ENCODE data around the gene ZNF431.
A peak's percentile ranks its signal among the peaks of the same experiment; 100 is the strongest.
"Not testable (repeated sequence)": the region's sequence is repeated elsewhere in the genome, so short reads cannot be mapped to it uniquely, and the experiment has no call there.

Gene ZNF431

DNA sequence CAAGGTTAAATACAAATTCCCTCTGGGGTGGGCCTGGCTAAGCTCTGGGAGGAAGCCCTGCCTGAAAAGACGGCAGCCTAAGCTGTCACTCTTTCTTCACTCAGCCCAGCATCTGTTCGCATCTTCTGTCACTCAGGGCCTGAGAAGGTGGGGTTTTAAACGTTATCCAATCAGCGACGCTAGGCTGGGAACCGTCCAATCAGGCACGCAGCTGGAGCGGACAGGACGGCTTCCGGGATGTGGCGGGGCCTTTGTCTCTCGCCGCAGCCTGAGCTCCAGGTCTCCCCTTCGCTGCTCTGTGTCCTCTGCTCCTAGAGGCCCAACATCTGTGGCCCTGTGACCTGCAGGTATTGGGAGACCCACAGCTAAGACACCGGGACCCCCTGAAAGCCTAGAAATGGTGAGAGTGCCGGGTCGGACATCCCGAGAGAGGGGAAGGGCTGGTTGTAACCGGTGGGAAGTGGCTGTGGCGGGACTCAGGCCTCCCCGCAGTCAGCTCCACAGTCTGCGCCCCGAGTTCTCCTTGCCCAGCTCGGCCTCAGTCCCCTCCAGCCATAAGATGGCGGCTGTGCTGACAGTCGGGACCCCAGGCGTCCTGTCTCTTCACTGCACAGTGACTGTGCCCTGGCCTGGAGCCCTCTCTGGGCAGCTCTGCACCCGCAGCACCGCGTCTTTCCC lies at the start of gene ZNF431:
Gene ZNF431 (plus strand): TSS at position 254 of the 678 bp plus-strand sequence. CDS start 144 bp downstream, at position 398.
- DNase-seq, result peak; percentile 94

DNA sequence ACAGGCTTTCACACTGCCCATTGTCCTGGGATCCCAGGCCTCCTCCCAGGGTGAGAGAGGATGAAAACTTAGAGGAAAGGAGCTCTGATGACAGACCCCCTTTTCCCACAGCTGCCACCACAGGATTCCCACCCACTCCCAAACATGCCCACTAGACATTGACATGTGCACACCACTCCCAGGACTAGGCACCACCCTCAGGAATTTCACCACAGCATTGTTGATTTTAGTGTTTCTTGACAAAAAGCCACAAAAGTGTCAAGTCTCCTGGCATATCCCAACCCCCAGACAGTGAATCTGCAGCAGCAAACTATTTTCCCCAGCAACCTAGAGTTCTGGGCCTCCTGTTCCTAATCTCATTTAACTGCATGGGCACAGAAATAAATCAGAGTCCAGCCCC lies 49.7 kb upstream of the ZNF431 start:
- no peak for DNase-seq

DNA sequence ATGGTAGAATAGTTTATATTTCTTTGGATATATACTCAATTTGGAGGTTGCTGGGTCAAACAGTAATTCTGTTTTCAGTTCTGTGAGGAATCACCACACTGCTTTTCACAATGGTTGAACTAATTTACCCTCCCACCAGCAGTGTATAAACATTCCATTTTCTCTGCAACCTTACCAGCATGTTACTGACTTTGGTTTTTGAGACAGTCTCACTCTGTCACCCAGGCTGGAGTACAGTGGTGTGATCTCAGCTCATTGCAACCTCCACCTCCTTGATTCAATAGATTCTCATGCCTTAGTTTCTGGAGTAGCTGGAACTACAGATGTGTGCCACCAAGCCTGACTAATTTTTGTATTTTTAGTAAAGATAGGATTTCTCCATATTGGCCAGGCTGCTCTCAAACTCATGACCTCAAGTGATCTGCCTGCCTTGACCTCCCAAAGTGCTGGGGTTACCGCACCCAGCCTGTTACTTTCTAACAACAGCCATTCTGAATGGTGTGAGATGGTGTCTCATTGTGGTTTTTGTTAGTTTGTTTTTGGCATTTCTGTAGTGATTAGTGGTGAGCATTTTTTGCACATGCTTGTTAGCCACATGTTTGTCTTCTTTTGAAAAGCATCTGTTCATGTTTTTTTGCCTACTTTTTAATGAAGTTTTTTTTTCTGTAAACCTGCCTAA lies 47.4 kb upstream of the ZNF431 start:
- DNase-seq, result no peak

DNA sequence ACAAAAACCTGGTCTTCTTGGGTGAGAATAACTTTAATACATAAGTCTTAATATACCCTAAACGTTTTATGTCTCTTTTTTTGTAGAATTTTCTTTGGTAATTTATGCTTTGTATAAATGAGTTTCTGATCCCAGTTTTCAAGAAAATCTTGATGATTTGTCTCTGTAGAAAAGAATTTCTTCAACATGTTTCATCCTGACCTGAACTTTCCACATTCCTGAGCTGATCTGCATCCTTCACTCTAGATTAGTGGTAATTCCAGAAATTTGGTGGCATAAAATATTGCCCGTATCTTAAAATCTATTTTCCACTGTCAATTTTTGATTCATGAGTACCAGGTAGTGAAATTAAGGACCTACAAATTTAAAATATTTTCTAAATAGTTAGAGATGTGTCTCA lies 43.5 kb upstream of the ZNF431 start:
- no peak for DNase-seq

DNA sequence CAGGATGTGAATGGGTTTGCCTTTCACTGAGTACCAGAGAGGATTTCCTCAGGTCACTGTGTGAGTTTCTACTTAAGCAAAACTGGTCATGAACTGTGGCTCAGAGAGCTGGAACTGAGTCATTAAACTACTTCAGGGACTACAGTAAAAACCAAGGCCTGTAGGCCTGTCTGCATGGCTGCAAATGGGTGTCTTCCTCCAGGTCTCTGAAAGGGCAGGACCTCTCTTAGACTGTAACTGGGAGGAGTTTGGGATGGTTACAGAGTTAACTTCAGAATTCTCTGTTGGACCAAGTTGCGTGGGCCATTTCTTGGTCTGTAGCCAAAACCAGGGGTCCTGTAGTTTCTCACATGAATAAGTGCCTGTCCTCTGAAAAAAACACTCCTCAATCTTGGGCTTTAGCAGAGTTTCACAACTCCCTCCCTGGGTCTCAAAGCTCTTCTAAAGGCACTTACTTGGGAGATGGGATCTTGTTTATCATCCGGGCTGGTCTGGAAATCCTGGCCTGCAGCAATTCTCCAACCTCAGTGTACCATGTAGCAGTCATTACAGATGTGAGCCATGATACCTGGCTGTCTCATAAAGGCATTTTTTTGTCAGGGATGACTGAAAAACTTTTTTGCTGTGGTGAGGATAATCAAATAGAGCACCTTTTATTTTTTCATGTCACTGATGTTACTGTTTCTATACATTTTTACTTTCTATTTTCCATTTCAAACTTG lies 40.2 kb upstream of the ZNF431 start:
- no peak for DNase-seq

DNA sequence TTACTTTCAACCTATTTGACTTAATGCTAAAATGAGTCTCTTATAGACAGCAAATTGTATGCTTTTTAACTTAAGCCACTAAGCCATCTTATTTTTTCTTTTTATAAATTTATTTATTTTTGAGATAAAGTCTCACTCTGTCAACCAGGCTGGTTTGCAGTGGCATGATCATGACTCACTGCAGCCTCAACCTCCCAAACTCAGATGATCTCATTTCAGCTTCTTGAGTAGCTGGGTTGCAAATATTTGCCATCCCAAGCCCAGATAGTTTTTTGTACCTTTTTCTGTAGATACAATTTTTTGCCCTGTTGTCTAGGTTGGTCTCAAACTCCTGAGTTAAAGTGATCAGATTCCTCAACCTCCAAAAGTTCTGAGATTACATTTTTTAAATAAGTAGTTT lies 32.7 kb upstream of the ZNF431 start:
- no peak for DNase-seq

DNA sequence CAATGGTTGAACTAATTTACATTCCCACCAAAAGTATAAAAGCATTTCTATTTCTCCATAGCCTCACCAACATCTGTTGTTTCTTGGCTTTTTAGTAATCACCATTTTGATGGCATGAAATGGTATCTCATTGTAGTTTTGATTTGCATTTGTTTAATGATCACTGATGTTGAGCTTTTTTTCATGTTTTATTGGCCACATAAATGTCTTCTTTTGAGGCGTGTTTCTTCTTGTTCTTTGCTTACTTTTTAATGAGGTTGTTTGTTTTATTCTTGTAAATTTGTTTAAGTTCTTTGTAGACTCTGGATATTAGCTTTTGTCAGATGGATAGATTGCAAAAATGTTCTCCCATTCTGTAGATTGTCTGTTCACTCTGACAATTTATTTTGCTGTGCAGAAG lies 31.7 kb upstream of the ZNF431 start:
- no peak for DNase-seq

DNA sequence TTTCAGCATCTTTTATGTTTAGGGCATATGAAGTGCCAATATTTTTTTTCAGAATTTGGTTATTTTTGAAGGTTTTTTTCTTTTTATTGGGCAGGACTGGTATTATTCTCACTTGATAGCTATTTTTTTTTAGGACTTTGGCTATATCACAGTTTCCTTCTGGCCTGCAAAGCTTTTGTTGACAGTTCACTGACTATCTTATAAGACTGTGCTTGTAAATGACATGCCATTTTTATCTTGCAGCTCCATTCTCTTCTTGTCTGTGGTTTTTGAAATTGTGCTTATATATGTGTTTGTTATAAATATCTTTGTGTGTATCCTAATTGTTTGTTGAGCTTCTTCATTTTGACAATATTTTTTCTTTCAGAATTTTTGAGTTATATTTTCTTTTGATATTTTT lies 26.4 kb upstream of the ZNF431 start:
- DNase-seq, result no peak

DNA sequence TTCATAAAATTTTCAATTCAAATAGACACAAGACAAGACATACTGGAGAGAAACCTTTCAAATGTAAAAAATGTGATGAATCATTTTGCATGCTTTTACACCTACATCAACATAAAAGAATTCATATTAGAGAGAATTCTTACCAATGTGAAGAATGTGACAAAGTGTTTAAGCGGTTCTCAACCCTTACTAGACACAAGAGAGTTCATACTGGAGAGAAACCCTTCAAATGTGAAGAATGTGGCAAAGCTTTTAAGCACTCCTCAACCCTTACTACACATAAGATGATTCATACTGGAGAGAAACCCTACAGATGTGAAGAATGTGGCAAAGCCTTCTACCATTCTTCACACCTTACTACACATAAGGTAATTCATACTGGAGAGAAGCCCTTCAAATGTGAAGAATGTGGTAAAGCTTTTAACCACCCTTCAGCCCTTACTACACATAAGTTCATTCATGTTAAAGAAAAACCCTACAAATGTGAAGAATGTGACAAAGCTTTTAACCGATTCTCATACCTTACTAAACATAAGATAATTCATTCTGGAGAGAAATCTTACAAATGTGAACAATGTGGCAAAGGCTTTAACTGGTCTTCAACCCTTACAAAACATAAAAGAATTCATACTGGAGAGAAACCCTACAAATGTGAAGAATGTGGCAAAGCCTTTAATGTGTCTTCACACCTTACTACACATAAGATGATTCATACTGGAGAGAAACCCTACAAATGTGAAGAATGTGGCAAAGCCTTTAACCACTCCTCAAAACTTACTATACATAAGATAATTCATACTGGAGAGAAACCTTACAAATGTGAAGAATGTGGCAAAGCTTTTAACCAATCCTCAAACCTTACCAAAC lies 24.6 kb upstream of the ZNF431 start:
- DNase-seq, result no peak

DNA sequence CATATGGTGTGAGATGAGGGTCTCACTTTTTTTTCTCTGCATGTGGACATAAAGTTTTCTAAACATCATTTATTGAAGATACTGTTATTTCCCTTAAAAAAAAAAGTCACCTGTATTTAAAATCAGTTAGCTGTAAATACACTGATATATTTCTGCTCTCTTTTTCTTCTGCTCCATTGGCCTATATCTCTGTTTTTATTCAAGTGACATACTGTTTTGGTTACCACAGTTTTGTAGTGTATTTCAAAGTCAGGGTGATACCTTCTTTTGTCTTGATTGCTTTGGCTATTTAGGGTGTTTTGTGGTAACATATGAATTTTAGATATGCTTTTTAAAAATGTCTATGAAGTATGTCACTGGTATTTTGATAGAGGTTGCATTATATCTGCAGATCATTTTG lies 15.8 kb upstream of the ZNF431 start:
- DNase-seq, result no peak

DNA sequence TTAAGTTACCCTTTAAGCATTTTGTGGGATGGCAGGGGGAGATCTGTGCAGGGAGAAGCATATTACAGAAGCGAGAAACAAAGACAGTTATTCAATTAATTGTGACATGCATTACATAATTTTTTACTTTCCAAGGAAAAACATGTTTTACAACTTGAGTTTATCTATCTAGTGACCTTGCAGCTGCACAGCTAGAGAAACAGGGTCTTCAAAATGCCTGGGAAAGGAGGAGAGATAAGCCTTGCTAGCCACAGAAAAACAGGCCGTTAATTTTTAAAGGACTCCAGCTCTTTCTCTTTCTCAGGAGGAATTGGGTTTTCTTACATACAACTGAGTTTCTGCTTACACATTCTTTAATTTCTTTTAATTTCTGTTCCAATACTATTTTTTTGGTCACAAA lies 14.8 kb upstream of the ZNF431 start:
- DNase-seq, result no peak

DNA sequence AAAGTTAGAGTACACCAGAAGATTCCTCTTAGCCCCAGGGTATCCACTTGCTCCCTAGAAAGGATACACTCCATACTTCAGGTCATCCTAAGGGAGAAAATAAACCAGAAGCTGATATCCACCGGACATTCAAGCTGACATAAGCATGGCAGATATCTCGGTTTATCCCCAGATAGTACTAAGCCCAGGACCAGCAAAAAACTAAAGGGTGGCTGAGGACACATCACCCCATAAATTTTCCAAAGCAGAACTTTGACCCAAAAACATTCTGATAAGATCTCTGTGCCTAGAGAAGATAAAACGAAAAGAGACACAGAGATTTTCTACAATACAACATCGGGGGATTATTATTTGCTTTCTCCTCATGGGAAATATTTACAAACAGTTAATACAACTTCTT lies 13.9 kb upstream of the ZNF431 start:
- DNase-seq, result no peak

DNA sequence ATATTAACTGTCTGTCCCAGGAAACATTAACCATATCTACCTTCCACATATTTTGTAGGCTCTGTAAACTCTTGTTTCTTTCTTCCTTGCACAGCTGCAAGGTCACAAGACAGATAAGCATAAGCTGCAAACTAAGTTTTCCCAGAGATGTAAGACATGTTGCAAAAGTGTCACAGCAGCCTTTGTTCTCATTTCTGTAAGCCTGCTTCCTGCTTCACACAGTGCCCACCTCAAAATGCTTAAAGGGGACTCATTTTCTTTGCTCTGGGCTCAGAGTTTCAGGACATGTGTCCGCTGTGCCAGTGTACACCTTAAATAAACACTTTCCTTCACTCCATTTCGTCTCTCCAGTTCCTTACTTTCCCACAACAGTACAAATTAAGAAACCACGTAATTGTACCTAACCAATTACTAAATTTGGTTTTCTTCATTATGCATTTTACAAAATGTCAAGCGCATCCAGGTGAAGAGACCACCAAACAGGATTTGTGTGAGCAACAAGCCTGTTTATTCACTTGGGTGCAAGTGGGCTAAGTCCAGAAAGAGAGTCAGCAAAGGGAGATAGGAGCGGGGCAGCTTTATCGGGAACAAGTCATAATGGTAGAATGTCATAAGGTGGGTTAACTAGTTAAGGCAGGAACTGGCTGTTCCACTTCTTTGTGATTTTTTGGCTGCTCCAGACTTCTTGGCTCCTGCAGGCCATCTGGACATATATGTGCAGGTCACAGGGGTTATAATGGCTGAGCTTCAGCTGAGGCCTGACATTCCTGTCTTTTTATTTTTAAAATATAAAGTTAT lies 12.7 kb upstream of the ZNF431 start:
- no peak for DNase-seq

DNA sequence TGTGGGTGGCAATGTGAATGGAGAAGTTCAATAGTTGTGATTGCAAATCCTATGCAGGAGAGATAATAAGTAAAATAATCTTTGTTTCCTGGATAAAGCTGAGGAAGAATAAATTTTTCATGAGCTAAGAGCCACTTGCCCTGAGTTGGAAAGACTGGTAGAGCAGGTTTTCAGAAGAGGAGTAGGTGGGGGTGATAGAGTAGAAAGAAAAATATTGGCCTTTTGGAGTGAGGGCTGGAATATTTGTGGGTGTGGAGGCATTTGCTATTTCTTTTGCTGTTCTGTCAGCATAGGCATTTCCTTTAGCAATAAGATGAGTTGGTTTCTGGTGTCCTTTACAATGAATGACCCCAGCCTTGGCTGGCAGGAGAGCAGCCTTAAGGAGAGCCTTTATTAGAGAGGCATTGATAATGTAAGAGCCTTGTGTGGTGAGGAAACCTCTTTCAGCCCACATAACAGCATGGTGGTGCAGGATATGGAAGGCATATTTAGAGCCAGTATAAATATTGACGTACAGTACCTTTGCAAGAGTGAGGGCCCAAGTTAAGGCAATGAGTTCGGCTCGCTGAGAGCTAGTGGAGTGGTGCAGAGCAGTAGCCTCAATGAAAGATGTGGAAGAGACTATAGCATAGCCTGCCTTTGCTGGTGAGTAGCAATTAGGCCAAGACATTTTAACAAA lies 11.6 kb upstream of the ZNF431 start:
- no peak for DNase-seq

DNA sequence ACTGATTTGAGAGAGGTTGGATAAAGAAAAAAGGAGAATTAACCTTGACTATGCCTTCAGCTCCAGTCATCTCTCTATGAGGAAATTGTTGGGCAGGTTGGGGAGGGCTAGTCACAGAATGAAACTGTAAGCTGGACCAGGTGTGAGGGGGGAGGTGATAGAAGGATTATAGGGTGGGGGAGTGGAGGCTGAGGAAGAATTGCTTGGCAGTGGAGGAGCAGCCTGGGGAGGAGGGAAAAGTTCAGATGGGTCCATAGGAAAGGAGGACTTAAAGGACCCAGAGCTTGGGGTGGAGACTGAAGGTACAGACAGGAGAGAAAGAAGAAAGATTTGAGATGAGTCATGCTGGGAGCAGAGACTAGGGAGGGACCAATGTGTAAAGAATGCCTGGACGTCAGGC lies 8.2 kb upstream of the ZNF431 start:
- DNase-seq, result no peak

DNA sequence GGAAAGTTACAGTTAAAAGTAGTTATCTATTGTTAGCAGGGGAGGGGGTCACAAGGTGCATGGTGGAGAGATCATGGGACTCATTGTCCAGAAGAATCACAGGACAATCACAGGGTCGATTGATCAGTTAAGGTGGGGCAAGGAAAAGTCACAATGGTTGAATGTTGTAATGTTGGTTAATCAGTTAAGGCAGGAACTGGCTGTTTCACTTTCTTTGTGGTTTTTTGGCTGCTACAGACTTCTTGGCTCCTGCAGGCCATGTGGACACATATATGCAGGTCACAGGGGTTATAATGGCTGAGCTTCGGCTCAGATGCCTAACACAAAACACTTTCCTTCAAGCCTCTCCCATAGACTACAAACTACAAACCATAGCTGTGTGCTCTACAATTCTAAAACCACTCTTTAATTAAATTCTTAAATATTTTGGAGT lies 6.9 kb upstream of the ZNF431 start:
- no peak for DNase-seq

DNA sequence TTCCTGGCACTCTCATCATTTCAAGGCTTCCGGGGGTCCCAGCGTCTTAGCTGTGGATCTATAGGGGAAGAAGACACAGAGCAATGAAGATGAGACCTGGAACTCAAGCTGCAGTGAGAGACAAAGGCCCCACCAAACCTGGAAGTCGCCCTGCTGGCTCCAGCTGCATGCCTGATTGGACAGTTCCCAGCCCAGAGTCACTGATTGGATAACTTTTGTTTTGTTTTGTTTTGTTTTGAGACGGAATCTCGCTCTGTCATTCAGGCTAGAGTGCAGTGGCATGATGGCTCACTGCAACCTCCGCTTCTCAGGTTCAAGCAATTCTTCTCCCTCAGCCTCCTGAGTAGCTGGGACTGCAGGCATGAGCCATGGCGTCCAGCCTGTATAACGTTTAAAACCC lies 6.4 kb upstream of the ZNF431 start:
- DNase-seq, result no peak

DNA sequence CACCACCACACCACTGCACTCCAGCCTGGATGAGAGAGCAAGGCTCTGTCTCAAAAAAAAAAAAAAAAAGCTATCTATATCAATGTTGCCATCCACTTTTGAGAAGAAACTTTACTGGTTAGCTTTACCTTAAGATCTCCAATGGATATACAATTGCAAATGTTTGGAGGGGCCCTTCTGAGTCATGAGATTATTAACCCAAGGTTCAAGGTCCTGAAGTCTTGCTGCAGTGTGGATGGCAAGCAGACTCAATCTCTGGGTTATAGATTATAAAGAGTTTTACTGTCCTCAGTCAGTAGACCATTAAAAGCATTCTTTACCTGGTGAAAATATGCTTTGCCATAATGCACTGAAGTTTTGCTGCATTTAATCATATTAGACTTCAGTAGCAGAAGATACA lies 3.7 kb upstream of the ZNF431 start:
- DNase-seq, result no peak

DNA sequence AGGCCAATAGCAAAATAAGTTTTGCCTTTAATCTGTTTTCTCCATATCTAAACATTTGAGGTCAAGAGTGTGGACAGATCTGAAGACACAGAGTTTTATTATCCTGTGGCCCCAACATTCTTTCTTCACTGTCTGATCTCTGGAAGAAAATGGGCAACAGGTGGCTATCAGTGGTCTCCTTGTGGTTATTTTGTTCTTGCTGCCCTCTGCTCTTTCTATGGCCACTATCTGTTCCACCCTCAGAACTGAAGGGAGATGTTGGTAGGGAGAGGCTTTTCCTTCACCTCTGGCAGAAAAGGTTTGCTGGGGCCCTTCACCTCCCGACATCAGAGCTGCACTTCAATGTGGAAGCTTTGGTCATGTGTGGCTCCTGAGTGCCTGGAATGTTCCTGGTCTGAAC lies 834 bp upstream of the ZNF431 start:
- not testable (repeated sequence) for DNase-seq

DNA sequence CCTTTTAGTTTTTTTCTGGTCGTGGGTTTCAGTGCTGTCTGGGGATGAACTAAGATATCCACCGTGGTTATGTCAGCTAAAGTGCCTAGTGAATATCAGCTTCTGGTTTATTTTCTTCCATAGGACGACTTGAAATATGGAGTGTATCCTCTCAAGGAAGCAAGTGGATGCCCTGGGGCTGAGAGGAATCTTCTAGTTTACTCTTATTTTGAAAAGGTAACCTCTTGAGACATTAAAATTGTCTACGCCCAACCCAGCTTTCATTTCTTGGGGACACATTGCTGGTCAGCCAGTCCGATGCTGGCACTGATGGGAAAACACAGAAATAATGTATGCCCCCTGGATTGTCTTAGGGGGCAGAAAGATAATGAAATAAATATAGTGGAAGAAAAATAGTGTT lies 1.6 kb downstream of the ZNF431 start:
- DNase-seq, result no peak

DNA sequence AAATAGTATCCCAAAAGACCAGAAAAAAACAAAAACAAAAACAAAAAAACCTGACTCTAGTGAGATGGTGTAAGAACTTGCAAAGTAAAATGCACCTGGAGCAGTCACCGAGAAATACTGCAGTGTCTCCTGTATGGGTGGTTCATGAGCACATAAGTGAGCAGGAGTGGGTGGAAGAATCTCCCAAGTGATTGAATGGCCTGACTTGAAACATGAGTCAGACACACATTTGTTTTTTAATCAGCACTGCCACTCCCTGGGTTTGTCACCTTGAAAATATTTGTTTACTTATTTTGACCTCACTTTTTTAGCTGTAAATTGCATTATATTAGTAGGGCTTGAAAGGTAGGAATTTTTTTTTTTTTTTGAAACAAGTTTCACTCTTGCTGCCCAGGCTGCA lies 2.0 kb downstream of the ZNF431 start:
- no peak for DNase-seq

DNA sequence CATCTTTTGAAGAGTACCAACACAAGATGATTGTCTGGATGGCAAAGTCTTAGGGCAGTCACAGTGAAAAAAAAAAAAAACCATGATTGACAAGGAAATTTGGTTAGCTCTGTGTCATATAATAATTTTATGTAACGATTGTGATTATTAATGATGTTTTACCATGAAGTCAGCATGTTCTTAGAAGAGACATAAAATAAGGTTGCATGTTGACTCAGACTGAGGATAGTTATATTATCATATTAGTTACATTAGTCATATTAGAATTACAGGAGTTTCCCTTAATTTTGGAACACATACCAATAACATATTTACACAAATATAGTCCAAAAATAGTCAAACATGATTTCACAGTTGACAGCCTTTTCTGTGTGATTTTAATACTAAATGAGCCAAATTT lies 5.7 kb downstream of the ZNF431 start:
- no peak for DNase-seq
